RKO (cell line): Measurements from ENCODE around the gene SNTG2.

ENCODE experiments used
- DNase-seq: peaks from one replicate; pipeline ENCODE4 v3.0.0-alpha.2; 2016; ENCODE audit warnings: low spot score

Gene SNTG2

GRCh38 chr2:926896-927295 lies 23.8 kb upstream of the SNTG2 start:
- no peak for DNase-seq

DNA sequence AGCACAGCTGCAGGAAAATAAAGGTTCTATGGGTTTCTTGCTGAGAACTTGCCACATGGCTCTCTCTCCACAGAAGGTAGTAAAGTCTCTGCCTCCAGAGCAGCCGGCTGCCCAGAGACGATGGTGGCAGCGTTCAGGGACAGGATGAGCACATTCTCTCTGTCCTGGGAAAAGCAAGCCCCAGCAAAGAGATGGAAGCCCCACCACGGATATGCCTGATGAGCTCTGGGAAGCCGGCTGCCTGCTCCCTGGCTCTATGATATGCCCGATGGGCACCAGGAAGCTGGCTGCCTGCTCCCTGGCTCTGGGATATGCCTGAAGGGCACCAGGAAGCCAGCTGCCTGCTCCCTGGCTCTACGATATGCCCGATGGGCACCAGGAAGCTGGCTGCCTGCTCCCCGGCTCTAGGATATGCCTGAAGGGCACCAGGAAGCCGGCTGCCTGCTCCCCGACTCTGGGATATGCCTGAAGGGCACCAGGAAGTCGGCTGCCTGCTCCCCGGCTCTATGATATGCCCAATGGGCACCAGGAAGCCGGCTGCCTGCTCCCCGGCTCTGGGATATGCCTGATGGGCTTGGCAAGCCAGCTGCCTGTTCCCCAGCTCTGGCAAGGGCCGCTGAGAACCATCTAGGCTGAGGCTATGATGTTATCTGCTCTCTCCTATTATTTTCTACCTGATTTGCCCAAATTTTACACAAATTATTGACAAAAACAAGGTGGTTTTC lies 21.5 kb upstream of the SNTG2 start:
- DNase-seq, result no peak

DNA sequence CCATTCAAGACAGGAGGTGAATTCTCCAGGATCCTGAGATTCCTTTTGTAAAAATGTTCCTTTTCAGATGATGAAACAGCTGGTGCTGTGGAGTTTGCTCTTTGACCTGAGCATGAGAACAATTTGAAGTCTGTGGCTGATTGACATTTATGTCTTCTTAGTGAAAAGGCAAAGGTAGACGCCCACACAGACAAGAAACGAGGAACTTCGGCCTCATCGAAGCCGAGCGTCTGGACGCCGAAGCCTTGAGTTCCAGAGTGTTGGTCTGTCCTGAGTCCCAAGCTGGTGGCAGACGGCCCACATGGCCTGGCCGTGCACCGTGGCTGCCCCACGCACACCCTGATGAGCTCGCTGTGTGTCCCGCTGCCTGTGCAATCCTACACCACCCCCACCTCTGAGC lies 20.7 kb upstream of the SNTG2 start:
- no peak for DNase-seq

- no peak for DNase-seq
Observed at GRCh38 chr2:930935-931334, 19.7 kb upstream of the SNTG2 start.

GRCh38 chr2:932320-933115 lies 18.1 kb upstream of the SNTG2 start:
- DNase-seq, result no peak

DNA sequence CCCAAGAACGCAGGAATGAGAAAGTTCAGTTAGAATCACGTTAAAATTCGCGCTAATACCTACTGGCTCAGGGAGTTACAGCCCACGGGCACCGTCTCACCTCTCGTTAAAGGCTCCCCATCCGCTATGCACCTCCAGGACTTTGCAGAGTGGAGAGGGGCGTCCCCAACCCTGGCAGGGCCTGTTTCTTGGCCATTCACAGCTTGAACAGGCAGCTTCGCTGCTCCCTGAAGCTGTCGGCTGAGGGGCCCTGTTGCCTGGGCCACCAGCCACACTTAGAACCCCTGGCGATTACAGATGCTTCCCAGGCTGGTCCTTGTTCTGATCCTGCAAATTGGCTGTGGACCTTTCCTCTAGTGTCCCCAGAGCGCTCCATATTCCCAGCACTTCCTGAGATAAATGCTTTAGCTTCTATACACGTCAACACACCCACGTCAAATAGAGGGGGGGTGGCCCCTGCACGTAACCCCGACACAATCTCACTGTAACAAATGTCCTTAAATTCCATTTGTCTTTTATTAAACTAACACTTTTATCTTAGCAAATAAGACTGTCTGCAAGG lies 16.8 kb upstream of the SNTG2 start:
- DNase-seq, result no peak

DNA sequence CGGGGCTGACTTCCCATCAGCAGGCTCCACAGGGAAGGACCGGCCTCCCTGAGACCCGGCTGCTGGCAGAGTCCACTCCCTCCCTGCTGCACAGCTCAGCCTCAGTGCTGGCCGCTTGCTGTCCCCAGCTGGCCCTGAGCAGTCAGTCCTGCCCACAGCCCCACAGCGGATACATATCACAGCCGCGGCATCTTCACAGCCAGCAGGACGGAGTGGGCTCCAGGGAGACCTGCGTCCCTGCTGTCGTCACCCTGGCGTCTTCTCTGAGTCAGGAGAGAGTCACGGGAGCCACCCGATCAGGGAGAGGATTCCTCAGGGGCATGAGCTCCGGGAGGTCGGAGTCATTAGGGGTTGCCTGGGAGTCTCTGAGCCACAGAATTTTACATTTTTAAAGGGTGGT lies 13.1 kb upstream of the SNTG2 start:
- no peak for DNase-seq

DNA sequence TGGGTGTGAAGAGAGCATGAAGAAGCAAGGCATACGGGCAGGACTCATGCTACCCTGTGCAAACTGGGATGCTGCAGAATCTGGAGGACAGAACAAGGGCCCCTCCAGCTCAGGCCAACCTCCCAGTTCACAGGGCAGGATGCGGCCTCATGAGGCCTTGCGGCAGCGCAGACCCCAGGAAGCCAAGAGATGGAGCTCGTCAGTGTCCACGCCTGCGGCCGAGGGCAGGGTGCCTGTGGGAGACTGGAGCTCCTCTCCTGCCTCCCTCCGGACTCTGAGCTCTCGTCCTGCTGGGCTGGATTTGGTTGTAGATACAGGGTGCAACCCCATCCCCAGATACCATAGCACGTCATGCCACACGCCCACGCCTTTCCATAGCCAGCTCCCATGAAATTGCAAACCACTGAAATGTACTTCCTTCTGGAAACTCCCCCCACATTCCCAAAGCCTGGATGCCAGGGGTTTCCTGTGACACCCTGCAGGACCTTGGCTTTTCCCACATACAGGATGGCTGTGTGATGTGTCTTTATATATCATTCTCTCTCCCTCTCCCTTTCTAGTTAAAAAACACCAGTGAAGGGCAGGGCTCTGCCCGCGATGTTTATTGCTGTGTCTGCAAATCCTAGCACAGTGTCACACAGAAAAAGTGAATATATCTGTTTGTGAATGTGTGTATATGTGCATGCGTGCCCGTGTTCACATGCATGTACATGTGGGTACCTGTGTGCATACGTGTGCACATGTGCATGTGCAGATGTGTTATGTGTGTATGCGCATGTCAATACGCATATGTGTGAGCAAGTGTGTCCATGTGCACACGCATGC lies 12.3 kb upstream of the SNTG2 start:
- DNase-seq, result no peak

DNA sequence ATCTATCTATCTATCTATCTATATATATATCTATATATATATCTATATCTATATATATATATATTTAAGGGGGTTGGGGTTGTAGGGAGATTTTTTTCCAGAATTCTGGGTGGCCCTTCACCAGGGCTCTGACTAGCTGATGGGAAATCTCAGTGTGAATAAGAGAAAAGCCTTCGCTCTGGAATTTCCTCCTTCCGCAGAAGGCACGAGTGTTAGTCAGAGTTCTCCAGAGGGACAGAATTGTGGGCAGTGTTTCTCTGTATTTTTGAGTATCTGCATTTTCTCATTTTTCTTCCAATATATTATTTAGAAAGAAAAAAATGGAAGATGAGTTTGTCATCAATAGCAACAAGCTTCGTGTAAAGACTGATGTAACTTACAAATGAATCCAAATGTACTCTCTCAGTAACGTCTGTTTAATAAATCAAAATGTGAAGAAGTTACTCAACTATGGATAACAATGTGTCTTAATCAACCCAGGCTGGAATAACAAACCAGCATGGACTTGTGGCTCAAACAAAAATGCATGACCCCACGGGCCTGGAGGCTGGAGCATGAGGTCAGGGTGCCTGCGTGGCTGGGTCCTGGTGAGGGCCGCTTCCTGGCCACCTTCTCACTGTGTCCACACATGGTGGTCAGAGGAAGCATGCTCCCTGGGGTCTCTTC lies 10.6 kb upstream of the SNTG2 start:
- DNase-seq, result no peak

GRCh38 chr2:941871-942270 lies 8.8 kb upstream of the SNTG2 start:
- no peak for DNase-seq

- no peak for DNase-seq
Observed at GRCh38 chr2:942775-943460, 7.7 kb upstream of the SNTG2 start.

DNA sequence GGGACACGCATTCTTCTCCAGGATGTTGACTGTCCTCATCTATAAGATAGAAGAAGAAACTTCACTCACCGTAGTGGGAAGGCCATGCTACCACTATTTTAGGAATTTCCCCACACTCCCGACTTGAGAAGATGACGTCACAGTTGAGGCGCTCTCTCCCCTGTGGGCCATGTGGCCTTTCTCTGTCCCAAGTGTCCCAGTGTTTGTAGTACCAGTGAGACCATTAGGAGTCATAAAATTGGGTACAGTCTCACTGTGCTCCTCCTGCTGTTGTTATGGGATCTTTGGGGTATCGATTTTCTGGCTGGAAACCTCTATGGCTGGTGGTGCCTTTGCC lies 7.2 kb upstream of the SNTG2 start:
- no peak for DNase-seq

GRCh38 chr2:943821-944220 lies 6.8 kb upstream of the SNTG2 start:
- no peak for DNase-seq

- DNase-seq, result no peak
Observed at GRCh38 chr2:944693-945092, 6.0 kb upstream of the SNTG2 start.

GRCh38 chr2:945104-945503 lies 5.5 kb upstream of the SNTG2 start:
- DNase-seq, result no peak

GRCh38 chr2:946073-946948 lies 4.3 kb upstream of the SNTG2 start:
- no peak for DNase-seq

DNA sequence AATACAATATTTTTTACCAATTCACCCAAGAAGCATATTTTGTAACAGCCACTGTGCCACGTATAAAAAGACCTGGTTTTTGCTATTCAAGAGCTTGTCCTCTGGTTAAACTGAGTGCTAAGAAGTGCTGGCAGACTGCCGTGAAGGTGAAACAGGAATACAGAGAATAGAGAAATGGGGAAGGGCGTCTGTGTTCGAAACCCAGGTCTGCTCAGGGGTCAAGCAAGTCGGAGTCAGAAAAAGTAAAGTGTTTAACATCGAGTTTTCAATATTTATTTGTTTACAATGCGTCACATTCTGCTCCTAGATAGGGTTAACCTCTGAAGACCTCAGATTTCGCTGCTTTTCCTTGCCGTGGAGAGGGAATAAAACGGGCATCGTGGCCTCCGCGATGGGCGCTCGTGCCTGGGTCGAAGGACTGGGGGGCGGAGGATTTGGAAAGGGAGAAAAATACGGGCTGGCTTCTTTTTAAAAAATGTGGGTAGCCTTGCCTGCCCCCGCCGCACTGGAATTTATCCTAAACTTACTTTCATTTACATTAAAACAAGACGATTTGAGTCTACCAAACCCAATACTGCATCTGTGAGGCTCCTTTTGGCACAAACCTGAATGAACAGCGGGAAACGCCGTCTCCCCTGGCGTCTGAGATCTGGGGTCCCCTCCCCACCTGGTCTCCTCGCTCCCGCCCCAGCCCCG lies 1.1 kb upstream of the SNTG2 start:
- DNase-seq, result no peak

- no peak for DNase-seq
Observed at GRCh38 chr2:951224-952006, 766 bp downstream of the SNTG2 start.

- DNase-seq, result no peak
Observed at GRCh38 chr2:953408-953807, 2.8 kb downstream of the SNTG2 start.
